HG02943 (cell line): ENCODE results near the gene APBB2.

ENCODE experiments used
- ATAC-seq: cut with Tn5 transposase; IDR thresholded peaks from one replicate; pipeline ENCODE4 v1.9.1; 2021; ENCODE audit warnings: mild to moderate bottlenecking, low read depth, moderate library complexity; ENCODE audit not compliant: unreplicated experiment

Gene APBB2

GRCh38 chr4:40812386-40812785, 402.0 kb downstream of the APBB2 start:
- ATAC-seq, result no peak

GRCh38 chr4:40811956-40812355, 402.4 kb downstream of the APBB2 start:
- no peak for ATAC-seq

- no peak for ATAC-seq
Observed at GRCh38 chr4:40808926-40809457, 405.4 kb downstream of the APBB2 start.

GRCh38 chr4:40804598-40804997, 409.7 kb downstream of the APBB2 start:
- ATAC-seq, result no peak

GRCh38 chr4:40800064-40800463, 414.3 kb downstream of the APBB2 start:
- peak; percentile 81 for ATAC-seq

GRCh38 chr4:40789771-40790170, 424.6 kb downstream of the APBB2 start:
- no peak for ATAC-seq

- no peak for ATAC-seq
Observed at GRCh38 chr4:40789031-40789430, 425.3 kb downstream of the APBB2 start.

GRCh38 chr4:40788331-40788730, 426.0 kb downstream of the APBB2 start:
- no peak for ATAC-seq

- ATAC-seq, result no peak
Observed at GRCh38 chr4:40785727-40786126, 428.6 kb downstream of the APBB2 start.

- ATAC-seq, result no peak
Observed at GRCh38 chr4:40782876-40783275, 431.5 kb downstream of the APBB2 start.

GRCh38 chr4:40778090-40778489, 436.3 kb downstream of the APBB2 start:
- ATAC-seq, result no peak

- ATAC-seq, result no peak
Observed at GRCh38 chr4:40769266-40769665, 445.1 kb downstream of the APBB2 start.

GRCh38 chr4:40763228-40763716, 451.1 kb downstream of the APBB2 start:
- peak; percentile 99 for ATAC-seq
